Parathyroid adenoma (tissue), 2 donors: ENCODE results near the gene TOP1.
"Not testable (repeated sequence)": the region's sequence is repeated elsewhere in the genome, so short reads cannot be mapped to it uniquely, and the experiment has no call there.

Source experiments
- H2AFZ ChIP-seq: fragments of 300-600 bp; sonication (generic); one replicate; pipeline ENCODE4 v1.7.0; 2017; ENCODE audit warnings: antibody characterized with exemption, mild to moderate bottlenecking
- H3K27ac ChIP-seq: fragments of 300-600 bp; sonication (generic); one replicate; pipeline ENCODE4 v1.7.0; 2017
- H3K27me3 ChIP-seq: fragments of 300-600 bp; sonication (generic); one replicate; pipeline ENCODE4 v1.7.0; 2017; ENCODE audit warnings: low read length; ENCODE audit not compliant: control insufficient read depth, insufficient read depth
- H3K36me3 ChIP-seq: fragments of 300-600 bp; sonication (generic); one replicate; pipeline ENCODE4 v1.7.0; 2017; ENCODE audit warnings: low read length; ENCODE audit not compliant: control insufficient read depth, insufficient read depth
- H3K4me1 ChIP-seq: fragments of 300-600 bp; sonication (generic); one replicate; pipeline ENCODE4 v1.7.0; 2017; ENCODE audit warnings: control low read depth
- H3K4me2 ChIP-seq: fragments of 300-600 bp; sonication (generic); one replicate; pipeline ENCODE4 v1.7.0; 2017; ENCODE audit warnings: low read length
- H3K4me3 ChIP-seq: fragments of 300-600 bp; sonication (generic); one replicate; pipeline ENCODE4 v1.7.0; 2017; ENCODE audit warnings: low read depth, low read length
- H3K79me2 ChIP-seq: fragments of 300-600 bp; sonication (generic); one replicate; pipeline ENCODE4 v1.7.0; 2017; ENCODE audit warnings: control low read depth
- H3K9ac ChIP-seq: fragments of 300-600 bp; sonication (generic); one replicate; pipeline ENCODE4 v1.7.0; 2017; ENCODE audit warnings: mild to moderate bottlenecking
- H3K9me3 ChIP-seq: fragments of 300-600 bp; sonication (generic); one replicate; pipeline ENCODE4 v1.7.0; 2017; ENCODE audit warnings: low read length; ENCODE audit not compliant: control insufficient read depth
- CTCF ChIP-seq: fragments of 300-600 bp; sonication (generic); IDR thresholded peaks from one replicate; pipeline ENCODE4 v1.7.0; 2017; ENCODE audit warnings: antibody characterized with exemption, mild to moderate bottlenecking
- donor health status: primary hyperparathyroidism.

TOP1 gene

GRCh38 chr20:41110930-41111577 lies 82.4 kb downstream of the TOP1 start:
- no peak overlapping the region for H3K4me2 ChIP-seq
- H3K9me3 ChIP-seq = no peaks in the 10 kb centered on the region
- H3K79me2 ChIP-seq = no peaks in the 10 kb centered on the region
- no peak overlapping the region for H2AFZ ChIP-seq
- no peak overlapping the region for H3K9ac ChIP-seq
- no peak overlapping the region for H3K4me3 ChIP-seq
- H3K27me3 ChIP-seq = no peaks in the 10 kb centered on the region
- no peaks in the 10 kb centered on the region for H3K4me1 ChIP-seq
- no peak for TF ChIP-seq CTCF
- no peak overlapping the region for H3K27ac ChIP-seq
- H3K36me3 ChIP-seq = no peaks in the 10 kb centered on the region

- Histone ChIP-seq H3K9me3 (no peaks in the 10 kb centered on the region), H3K79me2 (no peaks in the 10 kb centered on the region), H2AFZ (no peak overlapping the region), H3K4me1 (no peaks in the 10 kb centered on the region), H3K4me3 (no peak overlapping the region), H3K36me3 (no peaks in the 10 kb centered on the region), H3K4me2 (no peak overlapping the region), H3K27ac (no peak overlapping the region), H3K27me3 (no peaks in the 10 kb centered on the region), H3K9ac (no peak overlapping the region)
- TF ChIP-seq CTCF = no peak
These were observed 82.9 kb downstream of the TOP1 start for GRCh38 chr20:41111578-41111951.

- no peak for TF ChIP-seq CTCF
- H3K9me3 ChIP-seq = no peaks in the 10 kb centered on the region
- H2AFZ ChIP-seq = no peak overlapping the region
- H3K9ac ChIP-seq = no peak overlapping the region
- no peaks in the 10 kb centered on the region for H3K79me2 ChIP-seq
- H3K27me3 ChIP-seq = no peaks in the 10 kb centered on the region
- peaks cover 2% of the 10 kb centered on the region for H3K4me1 ChIP-seq
- H3K4me2 ChIP-seq = no peak overlapping the region
- no peak overlapping the region for H3K27ac ChIP-seq
- no peak overlapping the region for H3K4me3 ChIP-seq
- no peaks in the 10 kb centered on the region for H3K36me3 ChIP-seq
These were observed 87.8 kb downstream of the TOP1 start for GRCh38 chr20:41116282-41116956.

GRCh38 chr20:41118159-41118558 lies 89.5 kb downstream of the TOP1 start:
- H2AFZ ChIP-seq, H3K9me3 ChIP-seq, H3K4me1 ChIP-seq, H3K4me3 ChIP-seq, H3K79me2 ChIP-seq, H3K9ac ChIP-seq, H3K27me3 ChIP-seq, H3K27ac ChIP-seq, H3K4me2 ChIP-seq, H3K36me3 ChIP-seq: not testable (repeated sequence)

GRCh38 chr20:41118632-41119031 lies 90.0 kb downstream of the TOP1 start:
- Histone ChIP-seq H3K4me2 (no peak overlapping the region), H3K9me3 (no peaks in the 10 kb centered on the region), H3K27me3 (no peaks in the 10 kb centered on the region), H2AFZ (no peak overlapping the region), H3K36me3 (no peaks in the 10 kb centered on the region), H3K4me1 (peaks cover 3% of the 10 kb centered on the region), H3K27ac (no peak overlapping the region), H3K4me3 (no peak overlapping the region), H3K9ac (no peak overlapping the region), H3K79me2 (no peaks in the 10 kb centered on the region)
- no peak for TF ChIP-seq CTCF
